Ecto neural progenitor cell (in vitro differentiated cells): Measurements from ENCODE around the gene TRIM9.

Source experiments
- DNase-seq: peaks from one replicate; pipeline ENCODE4 v3.0.0-alpha.2; 2018; ENCODE audit warnings: low spot score

The TRIM9 gene

GRCh38 chr14:50936016-50936340, 158.9 kb downstream of the TRIM9 start:
- DNase-seq, result no peak

- no peak for DNase-seq
Measured at GRCh38 chr14:50935126-50936015, 159.5 kb downstream of the TRIM9 start.

GRCh38 chr14:50932592-50933495, 162.1 kb downstream of the TRIM9 start:
- no peak for DNase-seq

GRCh38 chr14:50932156-50932555, 162.7 kb downstream of the TRIM9 start:
- no peak for DNase-seq

GRCh38 chr14:50931559-50931958, 163.3 kb downstream of the TRIM9 start:
- no peak for DNase-seq

GRCh38 chr14:50929506-50929905, 165.4 kb downstream of the TRIM9 start:
- DNase-seq, result no peak

- no peak for DNase-seq
Measured at GRCh38 chr14:50928002-50928635, 166.8 kb downstream of the TRIM9 start.

GRCh38 chr14:50926851-50927386, 168.0 kb downstream of the TRIM9 start:
- no peak for DNase-seq
